CD14-positive monocyte (primary cell): ENCODE results near the gene ADAT3. TPM values are rescaled to one million over a fixed set of nuclear protein-coding genes. Genes with fewer than 3 reads are reported as not detected.

Experiments
- DNase-seq, 3 donors: peaks; one replicate each; pipeline ENCODE4 v3.0.0-alpha.2; 2011 to 2022
- H2AFZ ChIP-seq: 2 replicates; pipeline ENCODE4 v1.6.0; 2012; ENCODE audit warnings: mild to moderate bottlenecking, low read depth, low read length, inconsistent platforms; ENCODE audit not compliant: insufficient read depth, poor library complexity, severe bottlenecking
- H3K27ac ChIP-seq, 2 donors: 1 replicate in 1 of 2; 2 replicates in 1 of 2; pipeline ENCODE4 v1.5.1; 2012 to 2013; ENCODE audit warnings: low read length in 2 of 2, control low read depth in 1 of 2, inconsistent platforms in 1 of 2, low read depth in 1 of 2, mild to moderate bottlenecking in 1 of 2
- H3K27me3 ChIP-seq, 2 donors: one replicate each; pipeline versions ENCODE4 v1.6.0 to v1.6.1; 2011 to 2013; ENCODE audit warnings: low read length in 2 of 2; ENCODE audit not compliant: control insufficient read depth in 2 of 2, insufficient read depth in 2 of 2
- H3K36me3 ChIP-seq, 2 donors: replicated peaks in 1 of 2; 1 replicate in 1 of 2; 2 replicates in 1 of 2; pipeline versions ENCODE4 v1.5.1 to v1.6.1; 2012 to 2013; ENCODE audit warnings: low read length in 2 of 2, control low read depth in 1 of 2, inconsistent platforms in 1 of 2, mild to moderate bottlenecking in 1 of 2; ENCODE audit not compliant: insufficient read depth in 2 of 2, control insufficient read depth in 1 of 2
- H3K4me1 ChIP-seq, 2 donors: 1 replicate in 1 of 2; 2 replicates in 1 of 2; pipeline versions ENCODE4 v1.5.1 to v1.6.1; 2012 to 2013; ENCODE audit warnings: low read length in 2 of 2, control low read depth in 1 of 2, inconsistent platforms in 1 of 2, mild to moderate bottlenecking in 1 of 2, moderate library complexity in 1 of 2; ENCODE audit not compliant: insufficient read depth in 2 of 2, control insufficient read depth in 1 of 2
- H3K4me2 ChIP-seq: replicated peaks from 2 replicates; pipeline ENCODE3; 2012; ENCODE audit warnings: low read length, moderate library complexity, mild to moderate bottlenecking; ENCODE audit not compliant: poor library complexity, severe bottlenecking; ENCODE audit errors: extremely low read depth
- H3K4me3 ChIP-seq, 3 experiments: fragments of 200-600 bp in 1 of 3; sonication (generic) in 1 of 3; replicated peaks in 1 of 3; 1 replicate in 2 of 3; 2 replicates in 1 of 3; pipeline ENCODE4 v1.5.1; 2011 to 2013; ENCODE audit warnings: low read length in 3 of 3, mild to moderate bottlenecking in 3 of 3, control low read depth in 2 of 3, low read depth in 2 of 3, inconsistent platforms in 1 of 3, moderate library complexity in 1 of 3
- H3K79me2 ChIP-seq: 2 replicates; pipeline ENCODE4 v1.6.0; 2012; ENCODE audit warnings: mild to moderate bottlenecking, control low read depth, inconsistent platforms, low read length, moderate library complexity; ENCODE audit not compliant: insufficient read depth
- H3K9ac ChIP-seq: 2 replicates; pipeline ENCODE4 v1.6.0; 2017; ENCODE audit warnings: low read length, mild to moderate bottlenecking; ENCODE audit not compliant: insufficient read depth, poor library complexity, severe bottlenecking
- H3K9me3 ChIP-seq, 2 donors: replicated peaks in 1 of 2; 1 replicate in 1 of 2; 2 replicates in 1 of 2; pipeline versions ENCODE4 v1.5.1 to v1.6.1; 2012 to 2013; ENCODE audit warnings: low read length in 2 of 2, control low read depth in 1 of 2; ENCODE audit not compliant: control insufficient read depth in 1 of 2, insufficient read depth in 1 of 2
- H4K20me1 ChIP-seq: 2 replicates; pipeline ENCODE4 v1.6.0; 2012; ENCODE audit warnings: mild to moderate bottlenecking, low read length, control low read depth, moderate library complexity; ENCODE audit not compliant: insufficient read depth
- H3K27ac Mint-ChIP-seq, 7 donors: one replicate each; pipeline ENCODE4 v1.8.0; 2020; ENCODE audit warnings: mild to moderate bottlenecking in 7 of 7, mixed read lengths in 7 of 7, moderate library complexity in 6 of 7, inconsistent platforms in 2 of 7
- H3K27me3 Mint-ChIP-seq, 3 donors: one replicate each; pipeline ENCODE4 v1.8.0; 2021 to 2022; ENCODE audit warnings: low read depth in 3 of 3, mild to moderate bottlenecking in 3 of 3, mixed read lengths in 3 of 3, moderate library complexity in 3 of 3, inconsistent platforms in 1 of 3
- H3K36me3 Mint-ChIP-seq, 2 donors: one replicate each; pipeline ENCODE4 v1.8.0; 2020; ENCODE audit warnings: mixed read lengths in 2 of 2, inconsistent platforms in 1 of 2, mild to moderate bottlenecking in 1 of 2
- H3K4me1 Mint-ChIP-seq: one replicate; pipeline ENCODE4 v1.8.0; 2020; ENCODE audit warnings: mild to moderate bottlenecking, mixed read lengths
- H3K4me3 Mint-ChIP-seq, 2 donors: one replicate each; pipeline ENCODE4 v1.8.0; 2020; ENCODE audit warnings: mild to moderate bottlenecking in 2 of 2, mixed read lengths in 2 of 2, moderate library complexity in 1 of 2
- H3K9me3 Mint-ChIP-seq, 7 donors: one replicate each; pipeline ENCODE4 v1.8.0; 2020 to 2022; ENCODE audit warnings: mixed read lengths in 7 of 7, mild to moderate bottlenecking in 6 of 7, moderate library complexity in 6 of 7, inconsistent platforms in 2 of 7
- CTCF ChIP-seq: fragments of 200-600 bp; IDR thresholded peaks from one replicate; pipeline ENCODE4 v1.8.0; 2022; ENCODE audit warnings: antibody characterized with exemption, mild to moderate bottlenecking
- WGBS: methylation state at CpG from one replicate; pipeline ENCODE4 v1.1.5; 2013; ENCODE audit warnings: missing lambda C conversion rate; ENCODE audit not compliant: insufficient coverage; 5-methylcytosine and 5-hydroxymethylcytosine counted together
- intact Hi-C, 2 donors: fragments of 100-400 bp; cut with micrococcal nuclease; formaldehyde crosslinking; loops; one replicate each; pipeline versions ENCODE4 v1.15.0 to v1.15.1; 2023
- polyA plus RNA-seq, 3 donors: library from polyadenylated mRNA; depleted of rRNA in 1 of 3; unstranded in 2 of 3; stranded (reverse) in 1 of 3; fragments of 300-500 nt in 2 of 3; fragments of >200 nt in 1 of 3; fragmentation: Illumina TruSeq in 2 of 3; gene quantifications; 1 replicate in 2 of 3; 2 replicates in 1 of 3; pipeline ENCODE4 v1.2.3, GENCODE V29; 2012 to 2021

Gene ADAT3
- polyA plus RNA-seq, 3 donors = 2.7 to 3.2 (median 3.1) TPM

- Histone ChIP-seq H3K27me3 (no peaks in the 10 kb centered on the region), H2AFZ (no peak overlapping the region), H3K9ac (no peak overlapping the region), H3K9me3 (no peaks in the 10 kb centered on the region), H3K4me3 (no peak overlapping the region), H3K36me3 (peaks cover 14 to 27% of the 10 kb centered on the region in 2 donors), H3K27ac (no peak overlapping the region), H4K20me1 (peaks cover 52% of the 10 kb centered on the region), H3K4me2 (no peak overlapping the region), H3K4me1 (peaks cover 25 to 30% of the 10 kb centered on the region in 2 donors), H3K79me2 (peaks cover 66% of the 10 kb centered on the region)
- Mint-ChIP-seq H3K36me3 (peaks cover 7 to 24% of the 10 kb centered on the region in 2 donors), H3K4me1 (peaks cover 24% of the 10 kb centered on the region), H3K4me3 (no peak overlapping the region), H3K27me3 (no peaks in the 10 kb centered on the region), H3K27ac (no peak overlapping the region), H3K9me3 (no peaks in the 10 kb centered on the region)
- no peak for TF ChIP-seq CTCF
- DNase-seq = no peak
- WGBS = 94% methylated on average over 8 of the region's 13 CpGs
- intact Hi-C loops = no loop called here
Observed at GRCh38 chr19:1871630-1872029, 33.6 kb upstream of the ADAT3 start.

- Mint-ChIP-seq H3K4me1 (peaks cover 25% of the 10 kb centered on the region), H3K27ac (peak overlapping the region in 5 of 7 donors; percentile 18 to 77 (median 30)), H3K4me3 (no peak overlapping the region), H3K27me3 (no peaks in the 10 kb centered on the region), H3K9me3 (no peaks in the 10 kb centered on the region), H3K36me3 (peaks cover 7 to 21% of the 10 kb centered on the region in 2 donors)
- no peak overlapping the region for H3K4me2 ChIP-seq
- peaks cover 14 to 27% of the 10 kb centered on the region in 2 donors for H3K36me3 ChIP-seq
- H3K79me2 ChIP-seq = peaks cover 66% of the 10 kb centered on the region
- WGBS = 90% methylated on average over 23 of the region's 25 CpGs
- peaks cover 52% of the 10 kb centered on the region for H4K20me1 ChIP-seq
- H3K27me3 ChIP-seq = no peaks in the 10 kb centered on the region
- no peak overlapping the region for H3K9ac ChIP-seq
- no peak for DNase-seq
- H2AFZ ChIP-seq = no peak overlapping the region
- intact Hi-C loops = no loop called here
- peak overlapping the region in 1 of 2 donors; percentile 98 for H3K27ac ChIP-seq
- H3K4me1 ChIP-seq = peaks cover 27 to 32% of the 10 kb centered on the region in 2 donors
- no peak overlapping the region for H3K4me3 ChIP-seq
- no peak for TF ChIP-seq CTCF
- no peaks in the 10 kb centered on the region for H3K9me3 ChIP-seq
Observed at GRCh38 chr19:1872807-1873523, 32.2 kb upstream of the ADAT3 start.
